Cardiac septum (tissue), 1 donor: Measurements from ENCODE around the gene COG1. TPM values are rescaled to one million over a fixed set of nuclear protein-coding genes. Genes with fewer than 3 reads are reported as not detected.
A peak's percentile ranks its signal among the peaks of the same experiment; 100 is the strongest.

Experiments used
- DNase-seq: peaks from one replicate; pipeline ENCODE4 v3.0.0-alpha.2; 2020; ENCODE audit warnings: low spot score
- intact Hi-C: fragments of 100-400 bp; cut with DNase I; formaldehyde crosslinking; loops from one replicate; pipeline ENCODE4 v1.14.0; 2022
- total RNA-seq: library from RNA; stranded (reverse); fragmentation: NEBNext Ultra II Directional; extraction: Animal tissue kit (Norgen Biotek cat#: 25700); gene quantifications from one replicate; pipeline ENCODE4 v1.2.1, GENCODE V29; 2021
- donor health status: DM: no; HTN: no; CAD: no.

Gene COG1
- total RNA-seq, 1 donor from 2014 or later = 48.5 TPM

GRCh38 chr17:73214851-73215250, 22.0 kb downstream of the COG1 start:
- DNase-seq = no peak
- intact Hi-C loops = no loop called here

DNA sequence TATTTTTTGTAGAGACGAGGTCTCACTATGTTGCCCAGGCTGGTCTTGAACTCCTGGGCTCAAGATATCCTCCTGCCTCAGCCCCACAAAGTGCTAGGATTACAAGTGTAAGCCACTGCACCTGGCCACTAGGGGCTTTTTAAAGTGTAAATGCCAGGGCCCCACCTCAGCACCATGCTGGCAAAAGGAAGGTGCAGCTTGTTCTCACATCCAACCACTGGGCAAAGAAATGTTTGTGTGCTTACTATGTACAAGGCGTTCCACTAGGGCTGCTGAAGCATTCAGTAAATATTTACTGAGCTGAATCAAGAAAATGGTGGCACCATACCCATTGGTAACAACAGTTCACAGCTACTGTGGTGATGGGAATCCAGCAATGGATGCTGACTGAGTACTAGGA, 22.6 kb downstream of the COG1 start:
- DNase-seq = no peak
- intact Hi-C loops = no loop called here

GRCh38 chr17:73223626-73224230, 30.9 kb downstream of the COG1 start:
- DNase-seq = no peak
- intact Hi-C loops = no loop called here

GRCh38 chr17:73224237-73224636, 31.4 kb downstream of the COG1 start:
- no peak for DNase-seq
- intact Hi-C loops = no loop called here

DNA sequence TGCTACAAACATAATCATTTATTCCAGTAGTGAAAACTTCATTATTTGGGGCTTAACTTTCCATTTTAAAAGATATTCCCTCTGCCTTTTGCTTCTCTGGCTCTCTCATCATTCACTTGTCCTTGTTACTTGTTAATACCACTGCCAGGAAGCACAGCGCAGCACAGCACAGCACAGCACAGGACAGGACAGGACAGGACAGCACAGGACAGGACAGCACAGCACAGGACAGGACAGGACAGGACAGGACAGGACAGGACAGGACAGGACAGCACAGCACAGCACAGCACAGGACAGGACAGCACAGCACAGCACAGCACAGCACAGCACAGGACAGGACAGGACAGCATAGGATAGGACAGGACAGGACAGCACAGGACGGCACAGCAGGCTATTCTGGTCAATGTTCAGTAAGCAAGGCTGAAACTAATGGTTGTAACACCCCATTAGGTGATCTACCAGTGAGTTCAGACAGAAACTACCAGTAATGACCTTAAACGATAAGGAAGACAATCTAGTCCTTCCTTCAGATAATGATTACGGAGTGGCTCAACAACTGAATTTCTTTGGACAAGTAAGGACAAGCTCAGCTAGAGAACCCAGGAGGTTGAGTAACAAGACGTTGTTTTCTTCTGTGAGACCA, 31.9 kb downstream of the COG1 start:
- no peak for DNase-seq
- intact Hi-C loops = no loop called here

DNA sequence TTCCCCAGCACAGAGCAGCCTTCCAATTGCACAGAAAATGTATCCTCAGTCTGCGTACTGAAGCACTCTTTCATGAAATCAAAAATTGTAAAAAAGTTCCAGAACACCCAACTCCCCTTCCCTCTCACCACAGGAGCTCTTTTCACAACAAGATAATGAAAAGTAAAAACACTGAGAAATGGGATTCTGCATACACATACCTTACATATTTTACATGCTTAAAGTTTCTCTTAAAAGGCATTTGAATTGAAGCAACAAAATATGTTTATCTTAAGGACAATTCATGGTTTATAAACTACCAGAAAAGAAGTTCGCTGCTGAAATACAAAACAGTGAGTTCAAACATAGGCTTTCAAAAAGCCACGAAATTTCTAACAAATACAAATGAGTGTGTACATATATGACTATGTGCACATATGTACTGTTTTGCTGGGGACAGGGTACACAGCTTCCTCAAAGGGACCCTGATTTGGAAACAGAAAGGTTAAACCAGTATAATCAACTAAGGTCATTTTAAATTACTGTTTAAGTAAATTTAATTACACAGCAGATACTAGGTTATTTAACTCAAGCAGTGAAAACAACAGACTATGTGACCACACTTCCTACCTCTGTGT, 33.8 kb downstream of the COG1 start:
- DNase-seq = no peak
- intact Hi-C loops = no loop called here

GRCh38 chr17:73227379-73227778, 34.5 kb downstream of the COG1 start:
- intact Hi-C loops = no loop called here
- no peak for DNase-seq

DNA sequence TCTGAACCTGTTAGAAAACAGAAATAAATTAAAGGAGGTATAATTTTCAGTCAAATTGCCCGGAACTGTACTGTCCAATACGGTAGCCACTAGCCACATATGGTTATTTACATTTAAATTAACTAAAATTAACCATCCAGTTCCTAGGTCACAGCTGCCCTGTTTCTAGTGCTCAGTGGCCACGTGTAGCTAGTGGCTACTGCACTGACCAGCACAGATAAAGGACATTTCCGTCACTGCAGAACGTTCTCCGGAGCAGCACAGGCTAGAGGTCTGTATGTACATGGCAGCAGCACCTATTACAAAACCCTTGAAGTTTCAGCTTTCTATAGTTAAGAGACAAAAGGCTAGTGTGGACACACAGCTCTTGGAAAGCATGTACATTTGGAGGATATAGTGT, 35.1 kb downstream of the COG1 start:
- intact Hi-C loops = no loop called here
- DNase-seq = no peak

- intact Hi-C loops = no loop called here
- peak; percentile 81 for DNase-seq
Observed at GRCh38 chr17:73228748-73229236, 35.9 kb downstream of the COG1 start.

DNA sequence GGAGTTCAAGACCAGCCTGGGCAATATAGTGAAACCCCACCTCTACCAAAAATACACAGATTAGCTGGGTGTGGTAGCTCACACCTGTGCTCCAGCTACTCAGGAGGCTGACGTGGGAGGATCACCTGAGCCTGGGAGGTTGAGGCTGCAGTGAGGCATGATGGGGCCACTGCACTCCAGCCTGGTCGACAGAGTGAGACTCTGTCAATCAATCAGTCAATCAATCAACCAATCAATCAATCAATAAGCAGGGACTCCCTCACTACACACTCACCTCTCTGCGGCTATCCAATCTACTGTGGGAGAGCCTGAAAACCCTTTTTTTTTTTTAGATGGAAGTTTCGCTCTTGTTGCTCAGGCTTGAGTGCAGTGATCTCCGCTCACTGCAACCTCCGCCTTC, 37.2 kb downstream of the COG1 start:
- DNase-seq = no peak
- intact Hi-C loops = loop anchor here (2.0 to 5.0 kb wide), 2 partner anchors 37 to 503 kb away; partner anchors contain the start of gene COG1

- DNase-seq = no peak
- intact Hi-C loops = loop anchor here (2.0 to 5.0 kb wide), 2 partner anchors 39 to 504 kb away; partner anchors contain the start of gene COG1
Observed at GRCh38 chr17:73231395-73231794, 38.5 kb downstream of the COG1 start.

GRCh38 chr17:73231841-73232586, 39.2 kb downstream of the COG1 start:
- intact Hi-C loops = loop anchor here (2.0 to 5.0 kb wide), 2 partner anchors 39 to 505 kb away; partner anchors contain the start of gene COG1
- peak; percentile 99 for DNase-seq

DNA sequence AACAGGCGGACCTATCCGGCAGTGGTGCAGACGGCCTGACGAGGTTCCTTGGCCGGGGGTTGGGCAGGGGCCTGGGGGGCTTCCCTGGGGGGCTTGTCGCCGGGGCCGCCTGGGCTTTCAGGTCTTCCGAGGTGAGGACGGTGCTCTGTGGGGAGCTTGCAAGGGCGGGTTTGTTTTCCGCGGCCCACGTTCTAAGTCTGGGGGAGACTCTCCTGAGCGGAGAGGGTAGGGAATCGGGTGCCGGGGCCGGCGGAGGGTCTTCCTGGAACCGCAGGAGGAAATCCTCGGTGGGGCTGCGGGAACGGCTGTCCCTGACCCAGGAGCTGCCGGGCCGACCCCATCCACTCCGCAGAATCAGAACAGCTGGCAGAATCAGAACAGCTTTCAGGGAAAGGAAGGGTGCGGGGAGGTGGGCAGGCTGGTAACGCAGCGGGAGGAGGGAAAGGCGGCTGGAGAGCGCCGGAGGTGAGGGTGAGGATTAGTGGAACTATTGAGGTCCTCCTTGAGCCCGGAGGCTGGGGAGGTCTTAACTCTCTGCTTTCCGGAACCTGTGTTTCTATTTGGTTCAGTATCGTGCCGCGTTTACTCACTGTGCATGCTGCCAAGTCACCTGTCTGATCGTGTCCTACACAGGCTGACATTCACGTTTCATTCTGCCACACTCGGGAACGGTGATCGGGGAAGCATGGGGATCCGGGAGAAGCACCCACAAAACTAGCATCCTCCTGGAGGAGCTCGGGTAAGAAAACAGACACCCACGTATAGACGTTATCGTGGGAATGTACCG, 39.9 kb downstream of the COG1 start:
- intact Hi-C loops = loop anchor here (5.0 kb wide), 1 partner anchor 505 kb away; no protein-coding TSS in a partner anchor
- peak; percentile 77 for DNase-seq

DNA sequence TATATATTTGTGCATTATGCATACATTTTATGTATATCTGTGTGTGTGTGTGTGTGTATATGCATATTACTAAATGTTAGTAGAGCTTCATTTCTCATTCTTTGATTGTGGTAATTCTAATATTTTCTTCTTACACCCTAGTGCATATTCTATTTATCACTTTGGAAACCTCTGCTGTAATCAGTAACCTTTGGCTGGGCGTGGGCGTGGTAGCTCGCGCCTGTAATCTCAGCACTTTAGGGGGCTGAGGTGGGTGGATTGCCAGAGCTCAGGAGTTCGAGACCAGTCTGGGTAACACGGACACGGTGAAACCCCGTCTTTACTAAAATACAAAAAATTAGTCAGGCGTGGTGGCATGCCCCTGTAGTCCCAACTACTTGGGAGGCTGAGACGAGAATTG, 41.9 kb downstream of the COG1 start:
- intact Hi-C loops = loop anchor here (5.0 kb wide), 1 partner anchor 507 kb away; no protein-coding TSS in a partner anchor
- DNase-seq = no peak

DNA sequence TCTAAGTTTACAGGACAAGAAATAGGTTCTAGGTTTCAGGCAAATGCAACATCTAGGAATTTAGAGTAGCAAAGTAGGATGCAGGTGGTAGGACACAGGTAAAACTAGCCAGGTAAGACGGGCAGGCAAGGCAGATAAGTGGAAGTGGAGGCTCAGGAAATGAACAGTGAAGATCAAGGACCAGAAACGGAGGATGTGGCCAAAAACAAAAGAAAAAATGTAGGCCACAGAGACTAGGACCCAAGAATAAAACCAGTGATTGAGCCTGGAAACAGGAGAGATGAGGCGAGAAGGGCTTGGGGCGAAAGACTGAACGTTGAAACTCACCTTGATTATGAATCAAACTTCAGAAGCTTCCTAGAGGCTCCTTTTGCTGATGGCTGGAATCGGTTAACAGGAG, 44.9 kb downstream of the COG1 start:
- no peak for DNase-seq
- intact Hi-C loops = no loop called here

GRCh38 chr17:73240561-73240960, 47.7 kb downstream of the COG1 start:
- intact Hi-C loops = no loop called here
- no peak for DNase-seq

GRCh38 chr17:73247726-73248125, 54.9 kb downstream of the COG1 start:
- intact Hi-C loops = no loop called here

GRCh38 chr17:73248532-73248931, 55.7 kb downstream of the COG1 start:
- DNase-seq = peak; percentile 47
- intact Hi-C loops = no loop called here

More at GRCh38 chr17:73247726-73248125, 54.9 kb downstream of the COG1 start:
- no peak for DNase-seq

DNA sequence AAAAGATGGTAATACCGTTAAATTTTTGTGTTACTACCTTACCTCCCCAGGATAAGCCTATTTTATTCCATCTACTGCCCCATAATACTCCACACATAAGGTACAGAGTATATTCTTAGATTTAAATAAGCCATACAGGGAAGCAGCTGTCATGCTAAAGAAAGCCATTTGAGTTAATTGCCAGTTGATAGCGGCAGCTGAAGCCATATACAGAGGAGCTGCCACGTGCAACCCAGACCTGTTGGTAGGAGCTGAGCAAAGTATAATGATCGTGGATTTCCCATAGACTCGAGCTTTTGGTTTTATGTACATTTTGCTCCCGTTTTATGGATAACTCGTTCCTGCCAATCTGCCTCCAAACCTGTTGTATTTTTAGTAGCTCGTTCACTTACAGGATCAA, 56.8 kb downstream of the COG1 start:
- intact Hi-C loops = loop anchor here (10.0 kb wide), 1 partner anchor 65 kb away; the partner anchor contains the start of gene CDC42EP4
- peak; percentile 2 for DNase-seq
